ENCODE results near the gene ELOVL5.

DNA sequence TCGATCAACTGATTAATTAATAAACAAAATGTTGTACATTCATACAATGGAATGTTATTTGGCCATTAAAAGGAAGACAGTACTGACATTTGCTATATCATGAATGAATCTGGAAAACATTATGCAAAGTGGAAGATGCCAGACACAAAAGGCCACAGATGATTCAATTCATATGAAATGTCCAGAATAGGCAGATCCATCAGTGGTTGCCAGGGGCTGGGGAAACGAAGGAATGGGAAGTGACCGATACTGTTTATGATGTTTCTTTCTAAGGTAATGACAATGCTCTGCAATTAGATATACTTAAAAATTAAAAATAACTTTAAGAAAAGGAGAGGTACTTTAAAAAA is 37.2 kb downstream of the ELOVL5 start:
- TF ChIP-seq, protein P1, sequence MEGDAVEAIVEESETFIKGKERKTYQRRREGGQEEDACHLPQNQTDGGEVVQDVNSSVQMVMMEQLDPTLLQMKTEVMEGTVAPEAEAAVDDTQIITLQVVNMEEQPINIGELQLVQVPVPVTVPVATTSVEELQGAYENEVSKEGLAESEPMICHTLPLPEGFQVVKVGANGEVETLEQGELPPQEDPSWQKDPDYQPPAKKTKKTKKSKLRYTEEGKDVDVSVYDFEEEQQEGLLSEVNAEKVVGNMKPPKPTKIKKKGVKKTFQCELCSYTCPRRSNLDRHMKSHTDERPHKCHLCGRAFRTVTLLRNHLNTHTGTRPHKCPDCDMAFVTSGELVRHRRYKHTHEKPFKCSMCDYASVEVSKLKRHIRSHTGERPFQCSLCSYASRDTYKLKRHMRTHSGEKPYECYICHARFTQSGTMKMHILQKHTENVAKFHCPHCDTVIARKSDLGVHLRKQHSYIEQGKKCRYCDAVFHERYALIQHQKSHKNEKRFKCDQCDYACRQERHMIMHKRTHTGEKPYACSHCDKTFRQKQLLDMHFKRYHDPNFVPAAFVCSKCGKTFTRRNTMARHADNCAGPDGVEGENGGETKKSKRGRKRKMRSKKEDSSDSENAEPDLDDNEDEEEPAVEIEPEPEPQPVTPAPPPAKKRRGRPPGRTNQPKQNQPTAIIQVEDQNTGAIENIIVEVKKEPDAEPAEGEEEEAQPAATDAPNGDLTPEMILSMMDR (IDR thresholded peaks at IDR 0.05; ENCODE audit: low read depth, low read length, missing input control): no peak
- TF ChIP-seq RXRA (IDR thresholded peaks at IDR 0.05) (no peak), TAF1 (conservative IDR thresholded peaks at IDR 0.05) (no peak), FOXA1 (IDR thresholded peaks at IDR 0.05) (no peak), EGR1 (IDR thresholded peaks at IDR 0.05; ENCODE audit: low read depth in 2 of 2) (no peak), JUND (IDR thresholded peaks at IDR 0.05) (no peak), FOXA2 (IDR thresholded peaks at IDR 0.05) (no peak), HNF4G (IDR thresholded peaks at IDR 0.05) (no peak), GABPA (IDR thresholded peaks at IDR 0.05 in 1 of 2, conservative IDR thresholded peaks at IDR 0.05 in 1 of 2) (no peak), YY1 (IDR thresholded peaks at IDR 0.05) (no peak)
- TF ChIP-seq, protein P2, sequence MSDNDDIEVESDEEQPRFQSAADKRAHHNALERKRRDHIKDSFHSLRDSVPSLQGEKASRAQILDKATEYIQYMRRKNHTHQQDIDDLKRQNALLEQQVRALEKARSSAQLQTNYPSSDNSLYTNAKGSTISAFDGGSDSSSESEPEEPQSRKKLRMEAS (IDR thresholded peaks at IDR 0.05): no peak
- TF ChIP-seq, protein P3, sequence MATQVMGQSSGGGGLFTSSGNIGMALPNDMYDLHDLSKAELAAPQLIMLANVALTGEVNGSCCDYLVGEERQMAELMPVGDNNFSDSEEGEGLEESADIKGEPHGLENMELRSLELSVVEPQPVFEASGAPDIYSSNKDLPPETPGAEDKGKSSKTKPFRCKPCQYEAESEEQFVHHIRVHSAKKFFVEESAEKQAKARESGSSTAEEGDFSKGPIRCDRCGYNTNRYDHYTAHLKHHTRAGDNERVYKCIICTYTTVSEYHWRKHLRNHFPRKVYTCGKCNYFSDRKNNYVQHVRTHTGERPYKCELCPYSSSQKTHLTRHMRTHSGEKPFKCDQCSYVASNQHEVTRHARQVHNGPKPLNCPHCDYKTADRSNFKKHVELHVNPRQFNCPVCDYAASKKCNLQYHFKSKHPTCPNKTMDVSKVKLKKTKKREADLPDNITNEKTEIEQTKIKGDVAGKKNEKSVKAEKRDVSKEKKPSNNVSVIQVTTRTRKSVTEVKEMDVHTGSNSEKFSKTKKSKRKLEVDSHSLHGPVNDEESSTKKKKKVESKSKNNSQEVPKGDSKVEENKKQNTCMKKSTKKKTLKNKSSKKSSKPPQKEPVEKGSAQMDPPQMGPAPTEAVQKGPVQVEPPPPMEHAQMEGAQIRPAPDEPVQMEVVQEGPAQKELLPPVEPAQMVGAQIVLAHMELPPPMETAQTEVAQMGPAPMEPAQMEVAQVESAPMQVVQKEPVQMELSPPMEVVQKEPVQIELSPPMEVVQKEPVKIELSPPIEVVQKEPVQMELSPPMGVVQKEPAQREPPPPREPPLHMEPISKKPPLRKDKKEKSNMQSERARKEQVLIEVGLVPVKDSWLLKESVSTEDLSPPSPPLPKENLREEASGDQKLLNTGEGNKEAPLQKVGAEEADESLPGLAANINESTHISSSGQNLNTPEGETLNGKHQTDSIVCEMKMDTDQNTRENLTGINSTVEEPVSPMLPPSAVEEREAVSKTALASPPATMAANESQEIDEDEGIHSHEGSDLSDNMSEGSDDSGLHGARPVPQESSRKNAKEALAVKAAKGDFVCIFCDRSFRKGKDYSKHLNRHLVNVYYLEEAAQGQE (IDR thresholded peaks at IDR 0.05): no peak
- TF ChIP-seq, protein P4, sequence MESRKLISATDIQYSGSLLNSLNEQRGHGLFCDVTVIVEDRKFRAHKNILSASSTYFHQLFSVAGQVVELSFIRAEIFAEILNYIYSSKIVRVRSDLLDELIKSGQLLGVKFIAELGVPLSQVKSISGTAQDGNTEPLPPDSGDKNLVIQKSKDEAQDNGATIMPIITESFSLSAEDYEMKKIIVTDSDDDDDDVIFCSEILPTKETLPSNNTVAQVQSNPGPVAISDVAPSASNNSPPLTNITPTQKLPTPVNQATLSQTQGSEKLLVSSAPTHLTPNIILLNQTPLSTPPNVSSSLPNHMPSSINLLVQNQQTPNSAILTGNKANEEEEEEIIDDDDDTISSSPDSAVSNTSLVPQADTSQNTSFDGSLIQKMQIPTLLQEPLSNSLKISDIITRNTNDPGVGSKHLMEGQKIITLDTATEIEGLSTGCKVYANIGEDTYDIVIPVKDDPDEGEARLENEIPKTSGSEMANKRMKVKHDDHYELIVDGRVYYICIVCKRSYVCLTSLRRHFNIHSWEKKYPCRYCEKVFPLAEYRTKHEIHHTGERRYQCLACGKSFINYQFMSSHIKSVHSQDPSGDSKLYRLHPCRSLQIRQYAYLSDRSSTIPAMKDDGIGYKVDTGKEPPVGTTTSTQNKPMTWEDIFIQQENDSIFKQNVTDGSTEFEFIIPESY (IDR thresholded peaks at IDR 0.05): no peak
- TF ChIP-seq, protein P5, sequence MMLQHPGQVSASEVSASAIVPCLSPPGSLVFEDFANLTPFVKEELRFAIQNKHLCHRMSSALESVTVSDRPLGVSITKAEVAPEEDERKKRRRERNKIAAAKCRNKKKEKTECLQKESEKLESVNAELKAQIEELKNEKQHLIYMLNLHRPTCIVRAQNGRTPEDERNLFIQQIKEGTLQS (IDR thresholded peaks at IDR 0.05): no peak
